Measurements from ENCODE around the gene PACS1.

PACS1 gene

GRCh38 chr11:66188580-66188979 is 118.5 kb downstream of the PACS1 start:
- peak; percentile 67 for DNase-seq

GRCh38 chr11:66189031-66189745 is 119.1 kb downstream of the PACS1 start:
- DNase-seq = no peak

- no peak for DNase-seq
These were observed 120.7 kb downstream of the PACS1 start for GRCh38 chr11:66190786-66191185.

GRCh38 chr11:66192181-66192863 is 122.2 kb downstream of the PACS1 start:
- peak; percentile 14 for DNase-seq

- DNase-seq = no peak
These were observed 124.3 kb downstream of the PACS1 start for GRCh38 chr11:66194391-66194790.

- DNase-seq = no peak
These were observed 125.8 kb downstream of the PACS1 start for GRCh38 chr11:66195867-66196266.

- no peak for DNase-seq
These were observed 133.8 kb downstream of the PACS1 start for GRCh38 chr11:66203847-66204246.

GRCh38 chr11:66204412-66204811 is 134.3 kb downstream of the PACS1 start:
- no peak for DNase-seq

GRCh38 chr11:66207816-66208215 is 137.7 kb downstream of the PACS1 start:
- DNase-seq = no peak

GRCh38 chr11:66211100-66211499 is 141.0 kb downstream of the PACS1 start:
- no peak for DNase-seq

- no peak for DNase-seq
These were observed 146.8 kb downstream of the PACS1 start for GRCh38 chr11:66216911-66217310.

GRCh38 chr11:66218036-66218435 is 148.0 kb downstream of the PACS1 start:
- no peak for DNase-seq

- no peak for DNase-seq
These were observed 149.0 kb downstream of the PACS1 start for GRCh38 chr11:66218846-66219620.

- no peak for DNase-seq
These were observed 149.9 kb downstream of the PACS1 start for GRCh38 chr11:66219846-66220565.

- DNase-seq = no peak
These were observed 150.5 kb downstream of the PACS1 start for GRCh38 chr11:66220566-66220935.

GRCh38 chr11:66221012-66221411 is 150.9 kb downstream of the PACS1 start:
- no peak for DNase-seq

GRCh38 chr11:66221726-66222236 is 151.7 kb downstream of the PACS1 start:
- peak; percentile 11 for DNase-seq

- DNase-seq = peak; percentile 86
These were observed 152.5 kb downstream of the PACS1 start for GRCh38 chr11:66222358-66223149.

GRCh38 chr11:66224226-66224855 is 154.3 kb downstream of the PACS1 start:
- no peak for DNase-seq

GRCh38 chr11:66225066-66225465 is 155.0 kb downstream of the PACS1 start:
- no peak for DNase-seq

- DNase-seq = no peak
These were observed 156.0 kb downstream of the PACS1 start for GRCh38 chr11:66226101-66226500.
